Measurements from ENCODE around the gene PDGFB. TPM values are rescaled to one million over a fixed set of nuclear protein-coding genes. Genes with fewer than 3 reads are reported as not detected.

Gene PDGFB
- polyA plus RNA-seq, 3 donors: 5.4 to 23.5 (median 18.0) TPM

DNA sequence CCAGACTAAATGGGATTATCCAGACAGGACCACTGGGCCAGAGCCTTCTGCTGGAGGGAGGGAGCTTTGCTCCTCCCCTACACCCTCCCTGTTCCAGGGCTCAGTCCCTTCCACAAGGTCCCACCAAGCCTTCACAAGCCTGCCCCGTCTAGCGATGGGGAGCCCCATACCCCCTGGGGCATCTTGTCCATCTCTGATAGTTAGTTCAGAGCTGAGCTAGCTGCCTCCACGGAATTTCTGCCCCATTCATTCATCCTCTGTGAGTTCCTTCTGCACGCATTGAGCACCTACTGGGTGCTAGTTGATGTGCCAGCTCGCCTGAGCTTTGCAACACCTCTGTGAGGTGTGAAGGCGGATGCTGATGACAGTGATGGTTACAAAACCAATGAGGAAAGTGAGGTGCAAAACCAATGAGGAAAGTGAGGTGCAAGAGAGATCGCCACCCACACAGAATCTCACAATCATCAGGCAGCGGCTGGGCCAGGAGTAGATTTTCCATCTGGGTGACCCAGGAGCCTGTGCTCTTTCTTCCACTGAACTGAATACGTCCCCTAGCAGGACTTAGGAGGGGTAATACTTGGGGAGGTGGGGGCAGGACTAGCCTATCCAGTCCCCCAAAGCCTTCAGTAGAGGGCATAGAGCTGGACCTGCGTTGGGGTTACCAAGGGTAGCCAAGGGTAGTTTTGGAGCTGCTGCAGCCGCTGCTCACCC, 70.8 kb downstream of the PDGFB start:
- WGBS, 3 donors: 38 to 71% (median 55%) methylated on average over 11 of the region's 11 CpGs
- H3K27ac ChIP-seq (ENCODE audit: low read depth, low read length): peak overlapping the region; percentile 62

Other genes with a start within 250 kb of the PDGFB start
- 10 to 100 TPM in 1 of 3 donors, 1 to 10 TPM in 2; 3.7 to 21.0 (median 6.5) TPM for gene APOBEC3C, start 230.7 kb downstream of the PDGFB start, polyA plus RNA-seq
- 1 to 10 TPM in 1 of 3 donors, under 1 TPM in 2; 0.43 to 2.5 (median 0.62) TPM for gene APOBEC3D, start 223.9 kb downstream of the PDGFB start, polyA plus RNA-seq
- gene APOBEC3F, start 204.1 kb downstream of the PDGFB start, polyA plus RNA-seq: 1 to 10 TPM in 2 of 3 donors, under 1 TPM in 1; 0.94 to 1.7 (median 1.6) TPM
- 1 to 10 TPM; 2.1 to 9.0 (median 2.9) TPM for gene APOBEC3G, start 167.7 kb downstream of the PDGFB start, polyA plus RNA-seq
- gene APOBEC3H, start 147.7 kb downstream of the PDGFB start, polyA plus RNA-seq: under 1 TPM in 1 of 3 donors, not detected in 2; 0.46 TPM
- 10 to 100 TPM; 19.5 to 57.2 (median 29.9) TPM for gene CBX7, start 92.3 kb downstream of the PDGFB start, polyA plus RNA-seq
- gene RPL3, start 74.6 kb upstream of the PDGFB start, polyA plus RNA-seq: 1,000 to 10,000 TPM; 3,176 to 4,324 (median 3,855) TPM
- gene SYNGR1, start 105.0 kb upstream of the PDGFB start, polyA plus RNA-seq: 10 to 100 TPM in 2 of 3 donors, 1 to 10 TPM in 1; 7.9 to 13.0 (median 12.6) TPM
- gene TAB1, start 154.8 kb upstream of the PDGFB start, polyA plus RNA-seq: 10 to 100 TPM; 11.0 to 15.0 (median 14.2) TPM
- 10 to 100 TPM in 1 of 3 donors, 1 to 10 TPM in 2; 3.0 to 17.9 (median 3.5) TPM for gene MGAT3, start 212.0 kb upstream of the PDGFB start, polyA plus RNA-seq